ENCODE data around the gene NACC2.
"Not testable (repeated sequence)": the region's sequence is repeated elsewhere in the genome, so short reads cannot be mapped to it uniquely, and the experiment has no call there.

Gene NACC2

GRCh38 chr9:136029556-136029955 lies 65.5 kb downstream of the NACC2 start:
- DNase-seq (ENCODE audit: low read depth) = no peak
- TF ChIP-seq CTCF (IDR thresholded peaks at IDR 0.05; ENCODE audit: control insufficient read depth, extremely low read depth, insufficient read depth) = no peak
- no peak overlapping the region for H3K4me3 ChIP-seq (ENCODE audit: low read depth, low read length)

- DNase-seq (ENCODE audit: low read depth) = no peak
- no peak overlapping the region for H3K4me3 ChIP-seq (ENCODE audit: low read depth, low read length)
- no peak for TF ChIP-seq CTCF (IDR thresholded peaks at IDR 0.05; ENCODE audit: control insufficient read depth, extremely low read depth, insufficient read depth)
Observed at GRCh38 chr9:136028760-136029470, 66.2 kb downstream of the NACC2 start.

- DNase-seq (ENCODE audit: low read depth); H3K4me3 ChIP-seq (ENCODE audit: low read depth, low read length): not testable (repeated sequence)
Observed at GRCh38 chr9:136026943-136027289, 68.2 kb downstream of the NACC2 start.

GRCh38 chr9:136026266-136026942 lies 68.7 kb downstream of the NACC2 start:
- no peak overlapping the region for H3K4me3 ChIP-seq (ENCODE audit: low read depth, low read length)
- DNase-seq (ENCODE audit: low read depth) = no peak
- TF ChIP-seq CTCF (IDR thresholded peaks at IDR 0.05; ENCODE audit: control insufficient read depth, extremely low read depth, insufficient read depth) = no peak

GRCh38 chr9:136025481-136025880 lies 69.6 kb downstream of the NACC2 start:
- TF ChIP-seq CTCF (IDR thresholded peaks at IDR 0.05; ENCODE audit: control insufficient read depth, extremely low read depth, insufficient read depth) = no peak
- no peak for DNase-seq (ENCODE audit: low read depth)
- H3K4me3 ChIP-seq (ENCODE audit: low read depth, low read length) = no peak overlapping the region

- no peak for DNase-seq (ENCODE audit: low read depth)
Observed at GRCh38 chr9:136024696-136025316, 70.3 kb downstream of the NACC2 start.

More at GRCh38 chr9:136024696-136025316, 70.3 kb downstream of the NACC2 start:
- no peak for TF ChIP-seq CTCF (IDR thresholded peaks at IDR 0.05; ENCODE audit: control insufficient read depth, extremely low read depth, insufficient read depth)
- H3K4me3 ChIP-seq (ENCODE audit: low read depth, low read length) = no peak overlapping the region

Measured in LNCaP clone FGC (cell line).